ENCODE measurements around the gene CPSF6. TPM values are rescaled to one million over a fixed set of nuclear protein-coding genes. Genes with fewer than 3 reads are reported as not detected.

CPSF6 gene
- total and polyA plus RNA-seq, 2 donors from 2014 or later = 21.0 to 57.3 TPM

DNA sequence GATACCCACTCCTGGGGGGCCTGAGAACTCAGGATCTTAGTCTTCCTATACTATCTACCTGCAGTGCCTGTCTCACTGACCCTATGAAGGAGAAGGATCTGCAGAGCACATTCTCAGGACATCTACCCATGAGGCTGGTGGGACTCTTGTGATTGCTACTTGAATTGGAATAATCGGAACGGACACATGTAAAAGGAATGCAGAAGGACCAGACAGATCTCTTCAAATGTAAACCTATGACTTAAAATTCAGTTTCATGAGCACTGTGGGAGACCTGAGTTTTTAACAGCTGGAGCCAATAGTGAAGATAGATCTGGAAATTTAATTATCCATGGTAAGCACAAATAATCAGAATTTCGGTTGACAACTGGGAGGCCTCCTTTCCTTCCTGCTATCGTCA lies 35.2 kb upstream of the CPSF6 start:
- Histone ChIP-seq H3K27ac (ENCODE audit: low read depth in 2 of 2, low read length in 2 of 2) (no peak overlapping the region), H3K9ac (ENCODE audit: low read length in 3 of 3) (no peak overlapping the region), H3K4me1 (ENCODE audit: control insufficient read depth in 2 of 3, insufficient read depth in 2 of 3, low read depth in 1 of 3, low read length in 3 of 3) (no peaks in the 10 kb centered on the region), H3K36me3 (ENCODE audit: control insufficient read depth in 2 of 3, insufficient read depth in 3 of 3, low read length in 3 of 3) (no peaks in the 10 kb centered on the region), H3K27me3 (ENCODE audit: control insufficient read depth, insufficient read depth, low read length) (no peaks in the 10 kb centered on the region), H3K9me3 (ENCODE audit: control insufficient read depth in 2 of 3, insufficient read depth in 1 of 3, low read length in 3 of 3) (peaks cover 0 to 26% (median 5%) of the 10 kb centered on the region in 3 donors), H3K4me3 (ENCODE audit: low read length in 3 of 3) (no peak overlapping the region)
- intact Hi-C loops (cut with DNase I) = no loop called here
- no peak for DNase-seq
- TF ChIP-seq, protein P1, sequence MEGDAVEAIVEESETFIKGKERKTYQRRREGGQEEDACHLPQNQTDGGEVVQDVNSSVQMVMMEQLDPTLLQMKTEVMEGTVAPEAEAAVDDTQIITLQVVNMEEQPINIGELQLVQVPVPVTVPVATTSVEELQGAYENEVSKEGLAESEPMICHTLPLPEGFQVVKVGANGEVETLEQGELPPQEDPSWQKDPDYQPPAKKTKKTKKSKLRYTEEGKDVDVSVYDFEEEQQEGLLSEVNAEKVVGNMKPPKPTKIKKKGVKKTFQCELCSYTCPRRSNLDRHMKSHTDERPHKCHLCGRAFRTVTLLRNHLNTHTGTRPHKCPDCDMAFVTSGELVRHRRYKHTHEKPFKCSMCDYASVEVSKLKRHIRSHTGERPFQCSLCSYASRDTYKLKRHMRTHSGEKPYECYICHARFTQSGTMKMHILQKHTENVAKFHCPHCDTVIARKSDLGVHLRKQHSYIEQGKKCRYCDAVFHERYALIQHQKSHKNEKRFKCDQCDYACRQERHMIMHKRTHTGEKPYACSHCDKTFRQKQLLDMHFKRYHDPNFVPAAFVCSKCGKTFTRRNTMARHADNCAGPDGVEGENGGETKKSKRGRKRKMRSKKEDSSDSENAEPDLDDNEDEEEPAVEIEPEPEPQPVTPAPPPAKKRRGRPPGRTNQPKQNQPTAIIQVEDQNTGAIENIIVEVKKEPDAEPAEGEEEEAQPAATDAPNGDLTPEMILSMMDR (IDR thresholded peaks at IDR 0.05; ENCODE audit: borderline replicate concordance, extremely low read depth, insufficient read depth) = no peak
- no peak for FAIRE-seq

DNA sequence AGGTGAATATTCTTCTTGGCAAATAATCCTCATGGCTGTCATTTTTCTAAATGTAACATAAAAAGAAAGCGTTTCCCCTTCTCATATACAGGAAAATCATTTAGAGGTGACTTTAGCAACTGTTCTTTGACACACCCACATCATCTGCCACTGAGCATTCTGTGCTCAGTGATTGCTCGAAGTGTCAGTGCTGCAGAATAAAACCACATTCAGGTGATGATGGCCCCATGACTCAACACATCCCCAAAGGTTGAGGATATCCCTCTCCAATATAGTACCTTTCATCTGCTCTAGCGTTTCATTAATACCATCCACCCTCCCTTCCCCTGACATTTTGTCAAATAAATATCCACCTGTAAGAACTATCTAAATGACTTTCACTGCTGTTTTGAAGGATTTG lies 28.7 kb upstream of the CPSF6 start:
- TF ChIP-seq, protein P1 (IDR thresholded peaks at IDR 0.05; ENCODE audit: borderline replicate concordance, extremely low read depth, insufficient read depth) = no peak
- H3K36me3 ChIP-seq (ENCODE audit: control insufficient read depth in 2 of 3, insufficient read depth in 3 of 3, low read length in 3 of 3) = no peaks in the 10 kb centered on the region
- DNase-seq (no peak), FAIRE-seq (no peak)
- no peak overlapping the region for H3K27ac ChIP-seq (ENCODE audit: low read depth in 2 of 2, low read length in 2 of 2)
- intact Hi-C loops (cut with DNase I) = no loop called here
- H3K4me1 ChIP-seq (ENCODE audit: control insufficient read depth in 2 of 3, insufficient read depth in 2 of 3, low read depth in 1 of 3, low read length in 3 of 3) = no peaks in the 10 kb centered on the region
- no peak overlapping the region for H3K9ac ChIP-seq (ENCODE audit: low read length in 3 of 3)
- H3K27me3 ChIP-seq (ENCODE audit: control insufficient read depth, insufficient read depth, low read length) = no peaks in the 10 kb centered on the region
- H3K9me3 ChIP-seq (ENCODE audit: control insufficient read depth in 2 of 3, insufficient read depth in 1 of 3, low read length in 3 of 3) = no peaks in the 10 kb centered on the region
- H3K4me3 ChIP-seq (ENCODE audit: low read length in 3 of 3) = no peak overlapping the region

DNA sequence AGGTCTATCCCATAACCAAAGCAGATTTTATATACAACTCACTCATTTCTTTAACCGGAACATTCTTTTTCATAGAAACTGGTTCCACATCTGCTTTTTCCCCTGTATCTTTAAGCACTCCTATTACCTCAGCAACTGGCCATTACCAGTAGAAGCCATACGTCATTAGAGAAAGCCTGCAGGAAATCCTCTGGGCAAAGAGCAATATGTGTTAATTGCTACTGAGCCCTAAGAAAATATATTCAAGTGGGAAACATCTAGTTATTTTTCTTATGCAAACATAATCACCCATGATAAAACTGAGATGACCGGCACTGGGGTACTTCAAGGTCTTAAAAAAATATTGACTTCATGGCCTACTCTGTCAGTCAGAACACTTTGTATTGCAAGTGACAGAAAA lies 28.2 kb upstream of the CPSF6 start:
- Histone ChIP-seq H3K27ac (ENCODE audit: low read depth in 2 of 2, low read length in 2 of 2) (no peak overlapping the region), H3K9me3 (ENCODE audit: control insufficient read depth in 2 of 3, insufficient read depth in 1 of 3, low read length in 3 of 3) (no peaks in the 10 kb centered on the region), H3K4me1 (ENCODE audit: control insufficient read depth in 2 of 3, insufficient read depth in 2 of 3, low read depth in 1 of 3, low read length in 3 of 3) (no peaks in the 10 kb centered on the region), H3K27me3 (ENCODE audit: control insufficient read depth, insufficient read depth, low read length) (no peaks in the 10 kb centered on the region), H3K4me3 (ENCODE audit: low read length in 3 of 3) (no peak overlapping the region), H3K36me3 (ENCODE audit: control insufficient read depth in 2 of 3, insufficient read depth in 3 of 3, low read length in 3 of 3) (no peaks in the 10 kb centered on the region), H3K9ac (ENCODE audit: low read length in 3 of 3) (no peak overlapping the region)
- FAIRE-seq = no peak
- DNase-seq = no peak
- TF ChIP-seq, protein P1 (IDR thresholded peaks at IDR 0.05; ENCODE audit: borderline replicate concordance, extremely low read depth, insufficient read depth) = no peak
- intact Hi-C loops (cut with DNase I) = no loop called here

DNA sequence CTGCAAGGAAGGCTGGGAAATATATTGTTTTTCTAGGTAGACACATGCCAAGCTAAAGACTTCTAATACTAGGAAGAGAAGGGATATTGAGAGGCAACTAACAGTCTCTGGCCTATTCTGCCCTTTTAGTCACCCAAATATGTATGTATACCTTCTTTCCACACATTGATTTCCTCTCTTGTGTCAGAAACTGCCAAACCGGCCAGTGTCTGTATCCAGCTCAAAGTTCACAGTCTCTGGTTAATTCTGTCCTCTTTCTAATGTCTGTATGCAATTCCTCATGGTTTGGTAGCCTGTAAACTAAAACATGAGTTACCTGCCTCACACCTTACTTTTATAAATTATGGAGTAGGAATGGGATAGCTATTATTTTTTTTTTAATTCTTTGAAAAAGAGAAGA lies 25.2 kb upstream of the CPSF6 start:
- intact Hi-C loops (cut with DNase I) = no loop called here
- Histone ChIP-seq H3K27me3 (ENCODE audit: control insufficient read depth, insufficient read depth, low read length) (no peaks in the 10 kb centered on the region), H3K9ac (ENCODE audit: low read length in 3 of 3) (no peak overlapping the region), H3K4me3 (ENCODE audit: low read length in 3 of 3) (no peak overlapping the region), H3K36me3 (ENCODE audit: control insufficient read depth in 2 of 3, insufficient read depth in 3 of 3, low read length in 3 of 3) (no peaks in the 10 kb centered on the region), H3K4me1 (ENCODE audit: control insufficient read depth in 2 of 3, insufficient read depth in 2 of 3, low read depth in 1 of 3, low read length in 3 of 3) (no peaks in the 10 kb centered on the region), H3K9me3 (ENCODE audit: control insufficient read depth in 2 of 3, insufficient read depth in 1 of 3, low read length in 3 of 3) (no peaks in the 10 kb centered on the region), H3K27ac (ENCODE audit: low read depth in 2 of 2, low read length in 2 of 2) (no peak overlapping the region)
- FAIRE-seq (no peak), DNase-seq (no peak)
- TF ChIP-seq, protein P1 (IDR thresholded peaks at IDR 0.05; ENCODE audit: borderline replicate concordance, extremely low read depth, insufficient read depth) = no peak
